Astrocyte (in vitro differentiated cells and primary cell): ENCODE data around the gene CDH13. TPM values are rescaled to one million over a fixed set of nuclear protein-coding genes. Genes with fewer than 3 reads are reported as not detected.

Experiments used
- DNase-seq: peaks from one replicate; pipeline ENCODE4 v3.0.0-alpha.2; 2010; ENCODE audit warnings: low read depth
- FAIRE-seq: peaks from 2 replicates; lab custom pipeline; 2011; peaks lifted over from hg19 to GRCh38; lab: Jason Lieb, UNC
- H2AFZ ChIP-seq: 2 replicates; pipeline ENCODE4 v1.6.0; 2012; ENCODE audit warnings: low read depth, low read length, inconsistent platforms
- H3K27ac ChIP-seq: 2 replicates; pipeline ENCODE4 v1.5.1; 2011; ENCODE audit warnings: low read depth, low read length, inconsistent platforms
- H3K27me3 ChIP-seq: 2 replicates; pipeline ENCODE4 v1.6.0; 2011; ENCODE audit warnings: low read length, inconsistent platforms; ENCODE audit not compliant: insufficient read depth
- H3K36me3 ChIP-seq: 2 replicates; pipeline ENCODE4 v1.5.1; 2011; ENCODE audit warnings: low read length, inconsistent platforms; ENCODE audit not compliant: insufficient read depth
- H3K4me1 ChIP-seq: 2 replicates; pipeline ENCODE4 v1.5.1; 2011; ENCODE audit warnings: low read length, inconsistent platforms; ENCODE audit not compliant: insufficient read depth
- H3K4me2 ChIP-seq: 2 replicates; pipeline ENCODE4 v1.6.0; 2012; ENCODE audit warnings: low read length, inconsistent platforms
- H3K4me3 ChIP-seq: 2 replicates; pipeline ENCODE4 v1.5.1; 2011; ENCODE audit warnings: low read depth, mild to moderate bottlenecking, low read length, inconsistent platforms; ENCODE audit not compliant: insufficient read depth
- H3K79me2 ChIP-seq: 2 replicates; pipeline ENCODE4 v1.6.0; 2012; ENCODE audit warnings: mild to moderate bottlenecking, low read length, inconsistent platforms; ENCODE audit not compliant: insufficient read depth
- H3K9ac ChIP-seq: 2 replicates; pipeline ENCODE4 v1.6.0; 2012; ENCODE audit warnings: mild to moderate bottlenecking, low read length, inconsistent platforms
- H3K9me3 ChIP-seq: 2 replicates; pipeline ENCODE4 v1.5.1; 2012; ENCODE audit warnings: low read depth, mild to moderate bottlenecking, low read length, inconsistent platforms; ENCODE audit not compliant: insufficient read depth
- H4K20me1 ChIP-seq: 2 replicates; pipeline ENCODE4 v1.6.0; 2012; ENCODE audit warnings: low read length, inconsistent platforms; ENCODE audit not compliant: insufficient read depth
- H3K27ac Mint-ChIP-seq: one replicate; pipeline ENCODE4 v1.8.0; 2021; ENCODE audit warnings: mild to moderate bottlenecking, mixed read lengths; ENCODE audit not compliant: unreplicated experiment
- H3K27me3 Mint-ChIP-seq: one replicate; pipeline ENCODE4 v1.8.0; 2021; ENCODE audit warnings: low read depth, mixed read lengths; ENCODE audit not compliant: unreplicated experiment
- H3K36me3 Mint-ChIP-seq: one replicate; pipeline ENCODE4 v1.8.0; 2021; ENCODE audit warnings: low read depth, mixed read lengths; ENCODE audit not compliant: unreplicated experiment
- H3K4me1 Mint-ChIP-seq: one replicate; pipeline ENCODE4 v1.8.0; 2021; ENCODE audit warnings: low read depth, mixed read lengths; ENCODE audit not compliant: unreplicated experiment
- H3K4me3 Mint-ChIP-seq: one replicate; pipeline ENCODE4 v1.8.0; 2021; ENCODE audit warnings: mild to moderate bottlenecking, moderate library complexity, mixed read lengths; ENCODE audit not compliant: unreplicated experiment
- H3K9me3 Mint-ChIP-seq: one replicate; pipeline ENCODE4 v1.8.0; 2021; ENCODE audit warnings: mild to moderate bottlenecking, mixed read lengths; ENCODE audit not compliant: unreplicated experiment
- EZH2 ChIP-seq: IDR thresholded peaks from 2 replicates; pipeline ENCODE4 v1.6.1; 2012; ENCODE audit warnings: mild to moderate bottlenecking, low read length, inconsistent platforms; ENCODE audit not compliant: insufficient read depth
- total RNA-seq: library from RNA; stranded (reverse); gene quantifications from 2 replicates; pipeline ENCODE4 v1.2.1, GENCODE V29; 2021
- TF ChIP-seq, protein P1 (sequence below): IDR thresholded peaks from 2 replicates; pipeline ENCODE4 v1.5.1; 2011; ENCODE audit warnings: low read depth, mild to moderate bottlenecking, inconsistent platforms, low read length, moderate library complexity; ENCODE audit not compliant: insufficient read depth

Gene CDH13
- total RNA-seq, 1 donor from 2014 or later, result 41.7 TPM

DNA sequence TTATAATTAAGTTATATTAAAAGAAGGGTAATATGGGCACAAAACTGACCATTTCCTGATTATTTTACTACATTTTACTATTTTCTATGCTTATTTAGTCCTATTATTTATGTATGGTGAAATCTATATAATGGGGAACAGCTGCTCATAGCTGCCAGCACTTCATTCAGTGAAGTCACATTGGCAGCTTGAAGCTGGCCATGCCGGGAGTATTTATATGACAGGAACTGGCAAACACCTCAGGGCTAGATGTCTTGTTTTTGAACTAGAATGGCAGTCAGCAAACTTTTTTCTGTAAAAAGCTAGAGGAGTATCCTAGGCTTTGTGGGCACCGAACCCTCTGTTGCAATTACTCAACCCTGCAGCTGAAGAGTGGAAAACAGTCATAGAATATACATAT lies 104.1 kb downstream of the CDH13 start:
- Mint-ChIP-seq H3K4me1 (peaks cover 1% of the 10 kb centered on the region), H3K36me3 (peaks cover 3% of the 10 kb centered on the region), H3K27ac (no peak overlapping the region), H3K4me3 (no peak overlapping the region), H3K27me3 (peaks cover 2% of the 10 kb centered on the region), H3K9me3 (peaks cover 14% of the 10 kb centered on the region)
- H3K27me3 ChIP-seq, result no peaks in the 10 kb centered on the region
- no peak for TF ChIP-seq EZH2
- TF ChIP-seq, protein P1, sequence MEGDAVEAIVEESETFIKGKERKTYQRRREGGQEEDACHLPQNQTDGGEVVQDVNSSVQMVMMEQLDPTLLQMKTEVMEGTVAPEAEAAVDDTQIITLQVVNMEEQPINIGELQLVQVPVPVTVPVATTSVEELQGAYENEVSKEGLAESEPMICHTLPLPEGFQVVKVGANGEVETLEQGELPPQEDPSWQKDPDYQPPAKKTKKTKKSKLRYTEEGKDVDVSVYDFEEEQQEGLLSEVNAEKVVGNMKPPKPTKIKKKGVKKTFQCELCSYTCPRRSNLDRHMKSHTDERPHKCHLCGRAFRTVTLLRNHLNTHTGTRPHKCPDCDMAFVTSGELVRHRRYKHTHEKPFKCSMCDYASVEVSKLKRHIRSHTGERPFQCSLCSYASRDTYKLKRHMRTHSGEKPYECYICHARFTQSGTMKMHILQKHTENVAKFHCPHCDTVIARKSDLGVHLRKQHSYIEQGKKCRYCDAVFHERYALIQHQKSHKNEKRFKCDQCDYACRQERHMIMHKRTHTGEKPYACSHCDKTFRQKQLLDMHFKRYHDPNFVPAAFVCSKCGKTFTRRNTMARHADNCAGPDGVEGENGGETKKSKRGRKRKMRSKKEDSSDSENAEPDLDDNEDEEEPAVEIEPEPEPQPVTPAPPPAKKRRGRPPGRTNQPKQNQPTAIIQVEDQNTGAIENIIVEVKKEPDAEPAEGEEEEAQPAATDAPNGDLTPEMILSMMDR, result no peak
- no peak for FAIRE-seq
- no peak for DNase-seq
- H3K4me3 ChIP-seq, result no peak overlapping the region
- no peaks in the 10 kb centered on the region for H3K79me2 ChIP-seq
- no peaks in the 10 kb centered on the region for H4K20me1 ChIP-seq
- no peak overlapping the region for H3K27ac ChIP-seq
- peaks cover 2% of the 10 kb centered on the region for H3K36me3 ChIP-seq
- H3K9ac ChIP-seq, result no peak overlapping the region
- no peak overlapping the region for H3K4me2 ChIP-seq
- no peak overlapping the region for H2AFZ ChIP-seq
- H3K4me1 ChIP-seq, result no peaks in the 10 kb centered on the region
- H3K9me3 ChIP-seq, result peaks cover 5% of the 10 kb centered on the region

GRCh38 chr16:82732461-82732860 lies 105.7 kb downstream of the CDH13 start:
- no peaks in the 10 kb centered on the region for H3K36me3 ChIP-seq
- Mint-ChIP-seq H3K9me3 (peaks cover 14% of the 10 kb centered on the region), H3K27me3 (peaks cover 2% of the 10 kb centered on the region), H3K4me3 (no peak overlapping the region), H3K36me3 (peaks cover 3% of the 10 kb centered on the region), H3K27ac (no peak overlapping the region), H3K4me1 (peaks cover 2% of the 10 kb centered on the region)
- no peak overlapping the region for H3K9ac ChIP-seq
- H3K4me3 ChIP-seq, result no peak overlapping the region
- FAIRE-seq (no peak), DNase-seq (no peak)
- H3K9me3 ChIP-seq, result peaks cover 5% of the 10 kb centered on the region
- H2AFZ ChIP-seq, result no peak overlapping the region
- H3K27me3 ChIP-seq, result no peaks in the 10 kb centered on the region
- H3K79me2 ChIP-seq, result no peaks in the 10 kb centered on the region
- peaks cover 3% of the 10 kb centered on the region for H4K20me1 ChIP-seq
- no peak overlapping the region for H3K4me2 ChIP-seq
- TF ChIP-seq, protein P1, result no peak
- TF ChIP-seq EZH2, result no peak
- no peaks in the 10 kb centered on the region for H3K4me1 ChIP-seq
- no peak overlapping the region for H3K27ac ChIP-seq

- DNase-seq (no peak), FAIRE-seq (no peak)
- no peaks in the 10 kb centered on the region for H3K36me3 ChIP-seq
- H3K4me1 ChIP-seq, result no peaks in the 10 kb centered on the region
- Mint-ChIP-seq H3K4me1 (peaks cover 2% of the 10 kb centered on the region), H3K9me3 (peaks cover 4% of the 10 kb centered on the region), H3K4me3 (no peak overlapping the region), H3K27me3 (peaks cover 2% of the 10 kb centered on the region), H3K36me3 (no peaks in the 10 kb centered on the region), H3K27ac (no peak overlapping the region)
- TF ChIP-seq, protein P1, result no peak
- no peak for TF ChIP-seq EZH2
- H2AFZ ChIP-seq, result no peak overlapping the region
- no peak overlapping the region for H3K9ac ChIP-seq
- no peaks in the 10 kb centered on the region for H3K79me2 ChIP-seq
- H3K4me3 ChIP-seq, result no peak overlapping the region
- peak overlapping the region; percentile 49 for H3K4me2 ChIP-seq
- no peaks in the 10 kb centered on the region for H3K27me3 ChIP-seq
- H3K27ac ChIP-seq, result no peak overlapping the region
- peaks cover 3% of the 10 kb centered on the region for H4K20me1 ChIP-seq
- no peaks in the 10 kb centered on the region for H3K9me3 ChIP-seq
These were observed 108.4 kb downstream of the CDH13 start for GRCh38 chr16:82735186-82735585.
